HAP-1 (cell line): ENCODE measurements around the gene TCEA2.
A peak's percentile ranks its signal among the peaks of the same experiment; 100 is the strongest.

Source experiments
- DNase-seq, 2 experiments: peaks; one replicate each; pipeline ENCODE4 v3.0.0-alpha.2; 2016 to 2020; ENCODE audit warnings: low spot score in 2 of 2
- H3K27me3 ChIP-seq: fragments of 250-450 bp; sonication (Bioruptor Pico); 2 replicates; pipeline ENCODE4 v1.5.1; 2020; ENCODE audit warnings: low read depth, mild to moderate bottlenecking, moderate library complexity
- H3K36me3 ChIP-seq: fragments of 250-450 bp; sonication (Bioruptor Pico); replicated peaks from 2 replicates; pipeline ENCODE4 v1.5.1; 2020; ENCODE audit warnings: mild to moderate bottlenecking
- H3K4me1 ChIP-seq: fragments of 250-450 bp; sonication (Bioruptor Pico); 2 replicates; pipeline ENCODE4 v1.5.1; 2020; ENCODE audit warnings: mild to moderate bottlenecking
- H3K4me3 ChIP-seq: fragments of 250-450 bp; sonication (Bioruptor Pico); 2 replicates; pipeline ENCODE4 v1.5.1; 2020; ENCODE audit warnings: mild to moderate bottlenecking, moderate library complexity
- H3K9me3 ChIP-seq: fragments of 250-450 bp; sonication (Bioruptor Pico); 2 replicates; pipeline ENCODE4 v1.5.1; 2020; ENCODE audit warnings: mild to moderate bottlenecking, moderate library complexity
- in situ Hi-C: fragments of 300-500 bp; cut with MboI; formaldehyde crosslinking; loops from 3 replicates; pipeline ENCODE4 v1.14.3; 2020; ENCODE audit warnings: low sequenced_read_pairs, inconsistent platforms, mixed read lengths

TCEA2 gene

GRCh38 chr20:64107736-64108457 is 44.9 kb downstream of the TCEA2 start:
- H3K36me3 ChIP-seq, result no peaks in the 10 kb centered on the region
- H3K27me3 ChIP-seq, result no peaks in the 10 kb centered on the region
- no peak for DNase-seq
- in situ Hi-C loops, result no loop called here
- no peaks in the 10 kb centered on the region for H3K9me3 ChIP-seq
- no peak overlapping the region for H3K4me3 ChIP-seq
- peaks cover 3% of the 10 kb centered on the region; the same call in 1 of the 2 replicates for H3K4me1 ChIP-seq

GRCh38 chr20:64108731-64109681 is 46.0 kb downstream of the TCEA2 start:
- in situ Hi-C loops, result no loop called here
- Histone ChIP-seq H3K27me3 (no peaks in the 10 kb centered on the region), H3K4me3 (no peak overlapping the region), H3K4me1 (no peaks in the 10 kb centered on the region), H3K9me3 (no peaks in the 10 kb centered on the region), H3K36me3 (no peaks in the 10 kb centered on the region)
- DNase-seq, result no peak

GRCh38 chr20:64109831-64110391 is 46.9 kb downstream of the TCEA2 start:
- H3K27me3 ChIP-seq, result no peaks in the 10 kb centered on the region
- no peaks in the 10 kb centered on the region for H3K4me1 ChIP-seq

GRCh38 chr20:64110411-64111068 is 47.5 kb downstream of the TCEA2 start:
- no peaks in the 10 kb centered on the region for H3K27me3 ChIP-seq
- H3K4me1 ChIP-seq, result no peaks in the 10 kb centered on the region
- DNase-seq, result no peak
- H3K9me3 ChIP-seq, result no peaks in the 10 kb centered on the region
- H3K4me3 ChIP-seq, result no peak overlapping the region
- H3K36me3 ChIP-seq, result no peaks in the 10 kb centered on the region
- in situ Hi-C loops, result no loop called here

More at GRCh38 chr20:64109831-64110391, 46.9 kb downstream of the TCEA2 start:
- Histone ChIP-seq H3K9me3 (no peaks in the 10 kb centered on the region), H3K36me3 (no peaks in the 10 kb centered on the region), H3K4me3 (no peak overlapping the region)
- in situ Hi-C loops, result no loop called here
- DNase-seq, result no peak

GRCh38 chr20:64111841-64112641 is 49.0 kb downstream of the TCEA2 start:
- no peaks in the 10 kb centered on the region for H3K4me1 ChIP-seq
- peak in 1 of 2 experiments; percentile 6 for DNase-seq
- in situ Hi-C loops, result no loop called here
- H3K36me3 ChIP-seq, result no peaks in the 10 kb centered on the region
- H3K27me3 ChIP-seq, result no peaks in the 10 kb centered on the region
- no peaks in the 10 kb centered on the region for H3K9me3 ChIP-seq
- no peak overlapping the region for H3K4me3 ChIP-seq

- Histone ChIP-seq H3K9me3 (no peaks in the 10 kb centered on the region), H3K4me1 (no peaks in the 10 kb centered on the region), H3K4me3 (no peak overlapping the region), H3K36me3 (no peaks in the 10 kb centered on the region), H3K27me3 (no peaks in the 10 kb centered on the region)
- in situ Hi-C loops, result no loop called here
- DNase-seq, result no peak
Measured at GRCh38 chr20:64112691-64113443, 49.9 kb downstream of the TCEA2 start.

- H3K27me3 ChIP-seq, result no peaks in the 10 kb centered on the region
- H3K4me1 ChIP-seq, result no peaks in the 10 kb centered on the region
- no peaks in the 10 kb centered on the region for H3K9me3 ChIP-seq
- DNase-seq, result no peak
- H3K4me3 ChIP-seq, result no peak overlapping the region
- in situ Hi-C loops, result no loop called here
- no peaks in the 10 kb centered on the region for H3K36me3 ChIP-seq
Measured at GRCh38 chr20:64113444-64113775, 50.4 kb downstream of the TCEA2 start.

GRCh38 chr20:64113796-64114355 is 50.9 kb downstream of the TCEA2 start:
- H3K9me3 ChIP-seq, result no peaks in the 10 kb centered on the region
- in situ Hi-C loops, result no loop called here
- no peaks in the 10 kb centered on the region for H3K36me3 ChIP-seq
- no peaks in the 10 kb centered on the region for H3K27me3 ChIP-seq
- no peaks in the 10 kb centered on the region for H3K4me1 ChIP-seq
- no peak for DNase-seq
- no peak overlapping the region for H3K4me3 ChIP-seq

GRCh38 chr20:64114356-64114971 is 51.5 kb downstream of the TCEA2 start:
- H3K9me3 ChIP-seq, result no peaks in the 10 kb centered on the region
- no peak overlapping the region for H3K4me3 ChIP-seq
- no peaks in the 10 kb centered on the region for H3K27me3 ChIP-seq
- no peaks in the 10 kb centered on the region for H3K36me3 ChIP-seq
- in situ Hi-C loops, result no loop called here
- H3K4me1 ChIP-seq, result no peaks in the 10 kb centered on the region
- DNase-seq, result no peak

- Histone ChIP-seq H3K4me3 (no peak overlapping the region), H3K27me3 (no peaks in the 10 kb centered on the region), H3K36me3 (no peaks in the 10 kb centered on the region), H3K9me3 (no peaks in the 10 kb centered on the region), H3K4me1 (no peaks in the 10 kb centered on the region)
- DNase-seq, result no peak
- in situ Hi-C loops, result no loop called here
Measured at GRCh38 chr20:64115171-64115911, 52.3 kb downstream of the TCEA2 start.

GRCh38 chr20:64116016-64116415 is 53.0 kb downstream of the TCEA2 start:
- H3K4me3 ChIP-seq, result no peak overlapping the region
- in situ Hi-C loops, result no loop called here
- no peaks in the 10 kb centered on the region for H3K4me1 ChIP-seq
- DNase-seq, result no peak
- no peaks in the 10 kb centered on the region for H3K9me3 ChIP-seq
- no peaks in the 10 kb centered on the region for H3K36me3 ChIP-seq
- H3K27me3 ChIP-seq, result no peaks in the 10 kb centered on the region
